ENCODE results near the gene STXBP6.
A peak's percentile ranks its signal among the peaks of the same experiment; 100 is the strongest.
"Not testable (repeated sequence)": the region's sequence is repeated elsewhere in the genome, so short reads cannot be mapped to it uniquely, and the experiment has no call there.

The STXBP6 gene

GRCh38 chr14:24808412-24808811, 241.5 kb downstream of the STXBP6 start:
- peaks cover 6% of the 10 kb centered on the region for H3K27me3 Mint-ChIP-seq (ENCODE audit: low read depth)
- peaks cover 28% of the 10 kb centered on the region for H3K4me1 Mint-ChIP-seq
- H3K27ac Mint-ChIP-seq = peak overlapping the region in 2 of 3 experiments; percentile 32 to 43
- no peaks in the 10 kb centered on the region for H3K36me3 Mint-ChIP-seq (ENCODE audit: low read depth)
- no peak for TF ChIP-seq CTCF (IDR thresholded peaks at IDR 0.05; ENCODE audit: unreplicated experiment in 3 of 3)
- no peaks in the 10 kb centered on the region for H3K9me3 Mint-ChIP-seq
- no peak overlapping the region for H3K4me3 Mint-ChIP-seq

- Mint-ChIP-seq H3K4me3 (no peak overlapping the region), H3K36me3 (ENCODE audit: low read depth) (no peaks in the 10 kb centered on the region), H3K4me1 (peaks cover 27% of the 10 kb centered on the region), H3K27ac (peak overlapping the region in 2 of 3 experiments; percentile 15 to 45), H3K9me3 (no peaks in the 10 kb centered on the region), H3K27me3 (ENCODE audit: low read depth) (peaks cover 10% of the 10 kb centered on the region)
- peak; percentile 85 to 96 (median 91) for TF ChIP-seq CTCF (IDR thresholded peaks at IDR 0.05; ENCODE audit: unreplicated experiment in 3 of 3)
Observed at GRCh38 chr14:24806061-24806678, 243.8 kb downstream of the STXBP6 start.

GRCh38 chr14:24804552-24805212, 245.3 kb downstream of the STXBP6 start:
- Mint-ChIP-seq H3K9me3 (no peaks in the 10 kb centered on the region), H3K4me3 (no peak overlapping the region), H3K36me3 (ENCODE audit: low read depth) (no peaks in the 10 kb centered on the region), H3K27me3 (ENCODE audit: low read depth) (peaks cover 10% of the 10 kb centered on the region), H3K27ac (no peak overlapping the region), H3K4me1 (peaks cover 14% of the 10 kb centered on the region)
- TF ChIP-seq CTCF (IDR thresholded peaks at IDR 0.05; ENCODE audit: unreplicated experiment in 3 of 3) = no peak

- H3K4me3 Mint-ChIP-seq = no peak overlapping the region
- H3K36me3 Mint-ChIP-seq (ENCODE audit: low read depth) = no peaks in the 10 kb centered on the region
- H3K4me1 Mint-ChIP-seq = peaks cover 14% of the 10 kb centered on the region
- H3K27me3 Mint-ChIP-seq (ENCODE audit: low read depth) = peaks cover 10% of the 10 kb centered on the region
- no peak for TF ChIP-seq CTCF (IDR thresholded peaks at IDR 0.05; ENCODE audit: unreplicated experiment in 3 of 3)
- no peaks in the 10 kb centered on the region for H3K9me3 Mint-ChIP-seq
- no peak overlapping the region for H3K27ac Mint-ChIP-seq
Observed at GRCh38 chr14:24803933-24804494, 245.9 kb downstream of the STXBP6 start.

- Mint-ChIP-seq H3K27me3 (ENCODE audit: low read depth) (peaks cover 10% of the 10 kb centered on the region), H3K4me1 (peaks cover 12% of the 10 kb centered on the region)
- not testable (repeated sequence) for H3K27ac Mint-ChIP-seq; H3K36me3 Mint-ChIP-seq (ENCODE audit: low read depth); H3K4me3 Mint-ChIP-seq; H3K9me3 Mint-ChIP-seq
Observed at GRCh38 chr14:24803426-24803825, 246.5 kb downstream of the STXBP6 start.

GRCh38 chr14:24802236-24802635, 247.7 kb downstream of the STXBP6 start:
- Mint-ChIP-seq H3K9me3 (no peaks in the 10 kb centered on the region), H3K27ac (no peak overlapping the region)

More at GRCh38 chr14:24802236-24802635, 247.7 kb downstream of the STXBP6 start:
- Mint-ChIP-seq H3K36me3 (ENCODE audit: low read depth) (no peaks in the 10 kb centered on the region), H3K27me3 (ENCODE audit: low read depth) (peaks cover 5% of the 10 kb centered on the region), H3K4me1 (peaks cover 5% of the 10 kb centered on the region), H3K4me3 (no peak overlapping the region)
- TF ChIP-seq CTCF (IDR thresholded peaks at IDR 0.05; ENCODE audit: unreplicated experiment in 3 of 3) = no peak
